ENCODE data around the gene SMG1.
"Not testable (repeated sequence)": the region's sequence is repeated elsewhere in the genome, so short reads cannot be mapped to it uniquely, and the experiment has no call there.

Gene SMG1

GRCh38 chr16:18958621-18959029, 32.4 kb upstream of the SMG1 start:
- TF ChIP-seq CTCF (IDR thresholded peaks at IDR 0.05; ENCODE audit: borderline replicate concordance, insufficient read depth, low read depth, low read length): no peak
- no peak overlapping the region for H3K4me3 ChIP-seq (ENCODE audit: low read depth, low read length)

GRCh38 chr16:18956658-18957241, 30.5 kb upstream of the SMG1 start:
- not testable (repeated sequence) for H3K4me3 ChIP-seq (ENCODE audit: low read depth, low read length)

- not testable (repeated sequence) for H3K4me3 ChIP-seq (ENCODE audit: low read depth, low read length)
Observed at GRCh38 chr16:18955874-18956580, 29.8 kb upstream of the SMG1 start.

GRCh38 chr16:18953547-18953946, 27.3 kb upstream of the SMG1 start:
- no peak for TF ChIP-seq CTCF (IDR thresholded peaks at IDR 0.05; ENCODE audit: borderline replicate concordance, insufficient read depth, low read depth, low read length)
- H3K4me3 ChIP-seq (ENCODE audit: low read depth, low read length): no peak overlapping the region

GRCh38 chr16:18950469-18951185, 24.4 kb upstream of the SMG1 start:
- no peak overlapping the region for H3K4me3 ChIP-seq (ENCODE audit: low read depth, low read length)
- no peak for TF ChIP-seq CTCF (IDR thresholded peaks at IDR 0.05; ENCODE audit: borderline replicate concordance, insufficient read depth, low read depth, low read length)

GRCh38 chr16:18948372-18949020, 22.3 kb upstream of the SMG1 start:
- no peak for TF ChIP-seq CTCF (IDR thresholded peaks at IDR 0.05; ENCODE audit: borderline replicate concordance, insufficient read depth, low read depth, low read length)
- no peak overlapping the region for H3K4me3 ChIP-seq (ENCODE audit: low read depth, low read length)

- H3K4me3 ChIP-seq (ENCODE audit: low read depth, low read length): no peak overlapping the region
- no peak for TF ChIP-seq CTCF (IDR thresholded peaks at IDR 0.05; ENCODE audit: borderline replicate concordance, insufficient read depth, low read depth, low read length)
Observed at GRCh38 chr16:18945233-18945632, 19.0 kb upstream of the SMG1 start.

- no peak overlapping the region for H3K4me3 ChIP-seq (ENCODE audit: low read depth, low read length)
- no peak for TF ChIP-seq CTCF (IDR thresholded peaks at IDR 0.05; ENCODE audit: borderline replicate concordance, insufficient read depth, low read depth, low read length)
Observed at GRCh38 chr16:18943414-18943813, 17.2 kb upstream of the SMG1 start.

All from GM12875 (cell line).